HEK293T (cell line): ENCODE data around the gene CEP89.

ENCODE experiments used
- CTCF ChIA-PET: fragments of 350-600 bp; formaldehyde crosslinking; extraction: SDS; loops from one replicate; lab custom pipeline; 2021; ENCODE audit warnings: antibody characterized with exemption, inconsistent platforms; lab: Yijun Ruan, JAX
- POLR2A ChIA-PET: fragments of 350-600 bp; formaldehyde crosslinking; extraction: SDS; loops from one replicate; lab custom pipeline; 2020; ENCODE audit warnings: antibody characterized with exemption, inconsistent platforms; lab: Yijun Ruan, JAX
- DNase-seq: peaks from one replicate; pipeline ENCODE4 v3.0.0; 2012; ENCODE audit warnings: mixed read lengths; ENCODE audit errors: extremely low spot score
- ARNT ChIP-seq: fragments of 450-650 bp; IDR thresholded peaks from 2 replicates; pipeline ENCODE4 v1.6.1; 2017; ENCODE audit warnings: mild to moderate bottlenecking
- BHLHE40 ChIP-seq: fragments of 450-650 bp; IDR thresholded peaks from 2 replicates; pipeline ENCODE4 v1.6.1; 2016; ENCODE audit warnings: mild to moderate bottlenecking, moderate library complexity, borderline replicate concordance
- CTBP1 ChIP-seq: fragments of 450-650 bp; IDR thresholded peaks from 2 replicates; pipeline ENCODE4 v1.6.1; 2016; ENCODE audit warnings: borderline replicate concordance
- ELF4 ChIP-seq: fragments of 450-650 bp; IDR thresholded peaks from 2 replicates; pipeline ENCODE4 v1.6.1; 2017; ENCODE audit warnings: antibody characterized with exemption
- FOXA1 ChIP-seq: fragments of 450-650 bp; IDR thresholded peaks from 2 replicates; pipeline ENCODE4 v1.6.1; 2016; ENCODE audit warnings: mild to moderate bottlenecking
- FOXK2 ChIP-seq: fragments of 450-650 bp; IDR thresholded peaks from 2 replicates; pipeline ENCODE4 v1.6.1; 2016; ENCODE audit warnings: mild to moderate bottlenecking
- FOXM1 ChIP-seq: fragments of 450-650 bp; IDR thresholded peaks from 2 replicates; pipeline ENCODE4 v1.6.1; 2017; ENCODE audit warnings: mild to moderate bottlenecking, borderline replicate concordance
- HDGF ChIP-seq: fragments of 450-650 bp; IDR thresholded peaks from 2 replicates; pipeline ENCODE4 v1.6.1; 2017; ENCODE audit warnings: antibody characterized with exemption, borderline replicate concordance
- L3MBTL2 ChIP-seq: fragments of 450-650 bp; conservative IDR thresholded peaks from 2 replicates; pipeline ENCODE4 v1.6.1; 2016; ENCODE audit warnings: mild to moderate bottlenecking
- LEF1 ChIP-seq: fragments of 450-650 bp; IDR thresholded peaks from 2 replicates; pipeline ENCODE4 v1.6.1; 2017; ENCODE audit warnings: mild to moderate bottlenecking, borderline replicate concordance
- NFRKB ChIP-seq: fragments of 450-650 bp; IDR thresholded peaks from 2 replicates; pipeline ENCODE4 v1.6.1; 2016; ENCODE audit warnings: mild to moderate bottlenecking, moderate library complexity
- SP1 ChIP-seq: fragments of 450-650 bp; IDR thresholded peaks from 2 replicates; pipeline ENCODE4 v1.6.1; 2017
- SUZ12 ChIP-seq: fragments of 450-650 bp; IDR thresholded peaks from 2 replicates; pipeline ENCODE4 v1.6.1; 2016; ENCODE audit warnings: mild to moderate bottlenecking
- TARDBP ChIP-seq: fragments of 450-650 bp; IDR thresholded peaks from 2 replicates; pipeline ENCODE4 v1.6.1; 2016
- ZNF384 ChIP-seq: fragments of 450-650 bp; IDR thresholded peaks from 2 replicates; pipeline ENCODE4 v1.6.1; 2016
- TF ChIP-seq, protein P1 (sequence below): fragments of 450-650 bp; IDR thresholded peaks from 2 replicates; pipeline ENCODE4 v1.6.1; 2016

The CEP89 gene

DNA sequence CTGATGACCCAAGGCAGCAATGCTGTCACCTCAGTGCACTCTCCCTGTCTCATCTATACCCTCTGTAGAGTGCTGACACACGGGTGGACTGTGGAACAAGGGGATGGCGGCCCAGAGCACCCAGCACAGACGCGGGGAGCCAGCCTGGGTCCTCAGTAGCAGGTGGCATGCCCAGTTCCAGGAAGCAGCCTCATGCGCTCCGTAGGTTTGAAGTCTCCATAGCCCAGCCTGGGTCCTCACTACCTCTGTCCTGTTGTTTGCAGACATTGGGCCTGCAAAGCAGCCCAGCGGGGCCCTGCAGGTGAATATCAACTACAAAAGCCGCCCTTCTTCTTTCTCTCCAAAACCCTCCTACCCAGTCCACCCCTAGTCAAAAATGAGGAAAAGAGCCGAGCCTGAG is 97.2 kb downstream of the CEP89 start:
- ChIA-PET POLR2A (no interaction called here), CTCF (no interaction called here)
- no peak for DNase-seq
- no peak for TF ChIP-seq NFRKB

DNA sequence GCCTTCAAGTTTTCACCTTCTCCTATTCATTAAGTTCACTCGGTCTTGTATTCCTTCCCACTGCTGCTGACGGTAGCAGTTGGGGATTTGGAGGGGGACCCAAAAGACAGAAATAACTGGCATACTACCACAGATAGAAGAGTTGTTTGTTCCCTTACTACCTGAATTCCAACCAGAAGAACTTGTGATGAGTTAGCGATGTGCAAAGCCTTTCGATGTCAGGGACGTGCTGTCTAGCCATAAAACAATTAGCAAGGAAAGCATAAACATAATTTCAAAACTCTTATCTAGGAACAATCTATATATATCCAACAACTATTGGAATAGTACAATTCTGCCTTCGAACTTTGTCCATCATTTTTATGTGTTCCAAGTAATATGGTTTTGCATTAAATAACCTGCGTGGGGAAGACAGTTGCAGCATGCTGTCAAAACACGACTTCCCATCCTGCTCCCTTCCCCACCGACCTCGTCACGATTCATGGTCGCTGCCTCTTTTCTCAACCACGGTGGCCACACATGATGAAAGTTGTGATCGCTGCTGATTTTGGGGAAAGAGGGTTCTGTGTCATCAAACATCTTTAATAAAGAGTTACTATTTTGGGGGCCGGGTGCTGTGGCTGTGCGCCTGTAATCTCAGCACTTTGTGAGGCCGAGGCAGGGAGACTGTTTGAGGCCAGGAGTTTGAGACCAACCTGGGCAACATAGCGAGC is 98.4 kb downstream of the CEP89 start:
- no peak for DNase-seq
- TF ChIP-seq TARDBP (no peak), ZNF384 (no peak)
- ChIA-PET POLR2A (no interaction called here), CTCF (no interaction called here)

DNA sequence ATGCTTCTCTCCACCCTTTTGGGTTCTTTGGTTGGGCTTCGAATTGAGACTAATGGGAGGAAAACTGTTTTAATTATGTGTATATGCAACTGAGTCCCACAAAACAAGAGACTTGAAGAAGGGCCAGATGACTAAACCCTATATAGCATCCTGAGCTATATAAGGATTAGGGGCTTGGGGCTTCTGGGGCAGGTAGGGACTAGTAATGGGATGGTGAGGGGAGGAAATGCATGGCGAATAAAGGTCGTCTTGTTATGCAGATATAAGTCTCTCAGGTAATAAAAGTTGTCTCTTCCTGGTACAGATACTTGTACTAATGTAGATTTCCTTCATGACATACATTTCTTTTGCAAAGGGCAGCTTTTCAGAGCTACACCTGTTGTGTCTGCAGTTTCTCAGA is 99.4 kb downstream of the CEP89 start:
- TF ChIP-seq, protein P1, sequence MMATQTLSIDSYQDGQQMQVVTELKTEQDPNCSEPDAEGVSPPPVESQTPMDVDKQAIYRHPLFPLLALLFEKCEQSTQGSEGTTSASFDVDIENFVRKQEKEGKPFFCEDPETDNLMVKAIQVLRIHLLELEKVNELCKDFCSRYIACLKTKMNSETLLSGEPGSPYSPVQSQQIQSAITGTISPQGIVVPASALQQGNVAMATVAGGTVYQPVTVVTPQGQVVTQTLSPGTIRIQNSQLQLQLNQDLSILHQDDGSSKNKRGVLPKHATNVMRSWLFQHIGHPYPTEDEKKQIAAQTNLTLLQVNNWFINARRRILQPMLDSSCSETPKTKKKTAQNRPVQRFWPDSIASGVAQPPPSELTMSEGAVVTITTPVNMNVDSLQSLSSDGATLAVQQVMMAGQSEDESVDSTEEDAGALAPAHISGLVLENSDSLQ: no peak
- TF ChIP-seq CTBP1 (no peak), BHLHE40 (no peak), TARDBP (no peak), L3MBTL2 (no peak), FOXM1 (no peak), LEF1 (no peak), ELF4 (no peak), FOXA1 (no peak), ZNF384 (no peak), HDGF (no peak), NFRKB (no peak), SUZ12 (no peak), ARNT (no peak), FOXK2 (no peak), SP1 (no peak)
- CTCF ChIA-PET: no interaction called here
- POLR2A ChIA-PET: no interaction called here
- no peak for DNase-seq

DNA sequence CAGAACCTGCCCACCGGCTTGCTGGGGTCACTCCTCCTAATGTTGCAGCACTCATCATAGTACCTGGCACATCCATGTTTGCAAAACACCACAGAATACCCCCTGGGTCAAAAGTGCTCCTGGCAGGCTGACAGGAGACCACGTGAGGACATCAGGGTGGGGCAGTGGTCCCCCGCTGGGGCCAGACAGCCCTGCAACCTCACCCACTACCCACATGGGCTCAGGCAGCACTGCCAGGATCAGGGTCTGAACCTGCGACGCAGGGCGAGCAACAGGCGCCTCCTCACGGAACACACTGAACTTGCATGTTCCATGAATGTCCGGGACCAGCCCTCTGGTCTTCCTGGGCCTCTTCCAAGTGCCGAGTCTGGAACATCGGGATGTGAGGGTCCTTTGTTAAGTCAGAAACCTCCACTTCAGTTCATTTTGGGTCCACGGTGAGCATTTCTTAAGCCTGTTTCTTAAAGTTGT is 100.7 kb downstream of the CEP89 start:
- DNase-seq: no peak
- POLR2A ChIA-PET: no interaction called here
- CTCF ChIA-PET: interaction anchor here (0.6 kb wide), 1 partner anchor 719 kb away, joined by 5 read pairs; no protein-coding TSS in a partner anchor
- no peak for TF ChIP-seq ELF4
- TF ChIP-seq TARDBP: no peak
- TF ChIP-seq CTBP1: no peak
- TF ChIP-seq ARNT: no peak
- no peak for TF ChIP-seq SUZ12
- TF ChIP-seq, protein P1: no peak
- TF ChIP-seq NFRKB: no peak
- TF ChIP-seq L3MBTL2: no peak
- TF ChIP-seq FOXM1: no peak
- no peak for TF ChIP-seq HDGF
- no peak for TF ChIP-seq ZNF384
- TF ChIP-seq LEF1: no peak
- TF ChIP-seq SP1: no peak
- TF ChIP-seq FOXK2: no peak
- TF ChIP-seq FOXA1: no peak
- TF ChIP-seq BHLHE40: no peak

DNA sequence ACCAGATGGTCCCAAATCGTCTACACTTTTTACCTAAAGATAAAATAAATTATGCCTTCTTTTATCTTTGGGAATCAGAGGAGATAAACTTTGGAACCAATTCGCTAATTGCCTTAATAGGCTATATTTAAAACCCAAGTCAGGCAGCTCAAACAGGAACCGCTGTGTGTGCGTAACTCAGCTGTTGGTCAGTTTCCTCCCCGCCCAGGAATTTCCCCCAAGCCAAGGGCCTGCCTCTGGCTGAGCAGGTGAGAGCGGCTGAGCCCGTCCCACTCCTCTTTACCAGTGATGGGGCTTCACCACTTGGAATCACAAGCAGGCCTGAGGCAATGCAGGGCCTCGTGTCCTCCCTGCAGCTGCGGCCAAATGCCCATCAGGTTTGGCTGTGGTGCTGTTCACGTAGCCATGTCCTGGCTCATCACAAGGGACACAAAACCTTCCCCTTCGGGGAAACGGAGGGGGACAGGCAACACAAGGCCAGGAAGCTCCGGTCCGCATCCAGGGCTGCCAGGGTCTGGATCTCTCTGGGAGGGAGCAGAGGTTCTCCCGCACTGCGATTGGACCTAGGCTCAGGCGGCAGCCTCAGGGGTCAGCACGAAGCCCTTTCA is 101.7 kb downstream of the CEP89 start:
- DNase-seq: no peak
- TF ChIP-seq FOXA1 (no peak), L3MBTL2 (no peak), LEF1 (no peak), FOXK2 (no peak), SP1 (no peak), NFRKB (no peak), HDGF (no peak), ARNT (no peak), ZNF384 (no peak), ELF4 (no peak), BHLHE40 (no peak)
- ChIA-PET CTCF (no interaction called here), POLR2A (no interaction called here)

DNA sequence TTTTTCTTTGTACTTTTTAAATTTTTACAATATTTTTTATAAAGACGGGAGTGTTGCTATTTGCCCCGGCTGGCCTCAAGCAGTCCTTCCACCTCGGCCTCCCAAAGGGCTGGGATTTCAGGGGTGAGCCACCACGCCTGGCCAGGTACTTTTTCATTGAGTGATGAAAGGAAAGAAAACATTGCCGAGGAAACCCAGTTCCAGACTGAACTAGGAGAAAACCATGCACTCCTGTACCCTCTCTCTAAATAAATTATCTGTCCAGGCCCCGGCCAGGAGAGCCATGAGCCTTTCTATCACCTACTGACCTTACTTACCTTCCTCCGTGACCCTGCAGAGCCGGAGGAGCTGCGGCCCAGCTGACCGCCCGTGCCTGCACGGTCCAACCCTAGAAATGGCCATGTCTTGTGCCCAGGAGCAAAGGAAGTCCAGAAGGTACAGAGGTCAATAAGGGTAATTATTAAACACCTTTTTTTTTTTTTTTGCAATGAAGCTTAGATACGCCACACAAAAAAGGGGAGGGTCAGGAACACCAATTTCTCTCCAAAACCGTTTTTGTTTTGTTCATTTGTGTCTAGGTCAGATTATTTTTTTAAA is 102.3 kb downstream of the CEP89 start, which contains the start of gene SLC7A9:
Gene SLC7A9 (minus strand): TSS at position 399 of the 597 bp plus-strand sequence. CDS start 1,233 bp downstream, outside the sequence.
- ChIA-PET POLR2A (no interaction called here), CTCF (no interaction called here)

More for the DNA sequence above, 102.3 kb downstream of the CEP89 start, which contains the start of gene SLC7A9:
- no peak for DNase-seq
- TF ChIP-seq BHLHE40 (no peak), TARDBP (no peak)
